Neuron (in vitro differentiated cells): ENCODE measurements around the gene NCOA7.

Source experiments
- H2AFZ ChIP-seq: one replicate; pipeline ENCODE4 v1.6.1; 2013; ENCODE audit warnings: low read depth, mild to moderate bottlenecking, inconsistent platforms, low read length, moderate library complexity
- H3K27me3 ChIP-seq: one replicate; pipeline ENCODE4 v1.6.1; 2013; ENCODE audit warnings: low read length; ENCODE audit not compliant: insufficient read depth
- H3K36me3 ChIP-seq: one replicate; pipeline ENCODE4 v1.6.1; 2013; ENCODE audit warnings: low read length; ENCODE audit not compliant: insufficient read depth
- H3K4me1 ChIP-seq: one replicate; pipeline ENCODE4 v1.6.1; 2013; ENCODE audit warnings: low read length; ENCODE audit not compliant: insufficient read depth
- H3K4me3 ChIP-seq: 2 replicates; pipeline ENCODE4 v1.5.1; 2013; ENCODE audit warnings: mild to moderate bottlenecking, low read length, moderate library complexity
- H3K9me3 ChIP-seq: one replicate; pipeline ENCODE4 v1.6.1; 2013; ENCODE audit warnings: low read length

NCOA7 gene, protein sequence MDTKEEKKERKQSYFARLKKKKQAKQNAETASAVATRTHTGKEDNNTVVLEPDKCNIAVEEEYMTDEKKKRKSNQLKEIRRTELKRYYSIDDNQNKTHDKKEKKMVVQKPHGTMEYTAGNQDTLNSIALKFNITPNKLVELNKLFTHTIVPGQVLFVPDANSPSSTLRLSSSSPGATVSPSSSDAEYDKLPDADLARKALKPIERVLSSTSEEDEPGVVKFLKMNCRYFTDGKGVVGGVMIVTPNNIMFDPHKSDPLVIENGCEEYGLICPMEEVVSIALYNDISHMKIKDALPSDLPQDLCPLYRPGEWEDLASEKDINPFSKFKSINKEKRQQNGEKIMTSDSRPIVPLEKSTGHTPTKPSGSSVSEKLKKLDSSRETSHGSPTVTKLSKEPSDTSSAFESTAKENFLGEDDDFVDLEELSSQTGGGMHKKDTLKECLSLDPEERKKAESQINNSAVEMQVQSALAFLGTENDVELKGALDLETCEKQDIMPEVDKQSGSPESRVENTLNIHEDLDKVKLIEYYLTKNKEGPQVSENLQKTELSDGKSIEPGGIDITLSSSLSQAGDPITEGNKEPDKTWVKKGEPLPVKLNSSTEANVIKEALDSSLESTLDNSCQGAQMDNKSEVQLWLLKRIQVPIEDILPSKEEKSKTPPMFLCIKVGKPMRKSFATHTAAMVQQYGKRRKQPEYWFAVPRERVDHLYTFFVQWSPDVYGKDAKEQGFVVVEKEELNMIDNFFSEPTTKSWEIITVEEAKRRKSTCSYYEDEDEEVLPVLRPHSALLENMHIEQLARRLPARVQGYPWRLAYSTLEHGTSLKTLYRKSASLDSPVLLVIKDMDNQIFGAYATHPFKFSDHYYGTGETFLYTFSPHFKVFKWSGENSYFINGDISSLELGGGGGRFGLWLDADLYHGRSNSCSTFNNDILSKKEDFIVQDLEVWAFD

DNA sequence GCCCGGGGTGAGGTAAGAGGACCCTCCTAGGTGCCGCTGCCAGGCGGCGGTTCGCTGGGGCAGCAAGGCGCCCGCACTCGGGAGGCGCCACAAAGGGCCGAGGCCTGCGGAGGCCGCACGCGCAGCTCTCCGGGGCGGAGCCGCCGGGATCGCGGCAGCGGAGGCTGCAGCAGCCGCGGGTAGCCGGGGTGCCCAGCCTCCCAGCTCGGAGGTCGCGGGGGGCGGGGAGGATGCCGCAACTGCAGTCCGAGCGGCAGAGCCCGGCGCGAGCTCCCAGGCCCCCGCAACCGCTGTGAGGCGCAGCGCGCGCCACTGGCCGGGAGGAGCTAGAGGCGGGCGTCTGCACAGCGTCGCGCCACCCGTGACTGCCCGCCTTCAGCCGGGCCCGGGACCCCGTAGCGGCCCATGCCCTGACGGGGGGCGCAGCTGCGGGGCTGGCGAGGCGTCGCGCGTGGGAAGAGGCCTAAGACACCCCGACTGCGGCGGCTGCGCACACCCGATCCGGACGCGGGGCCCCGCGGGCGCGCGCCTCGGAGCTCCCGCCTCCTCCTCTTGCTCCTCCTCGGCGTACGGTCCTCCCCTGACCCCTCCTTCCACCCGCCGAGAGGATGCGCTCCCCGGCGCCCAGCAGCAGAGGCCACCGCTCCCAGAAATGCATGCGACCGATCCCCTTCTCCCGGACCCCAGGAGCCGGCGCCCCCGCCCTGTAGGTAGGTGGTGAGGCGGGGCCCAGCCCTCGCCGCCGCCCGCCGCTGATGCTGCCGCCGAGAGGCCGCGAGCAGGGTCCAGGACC is at the start of gene NCOA7:
NCOA7 (plus strand) TSS at position 603 of the 793 bp plus-strand sequence. CDS start 24,395 bp downstream, outside the sequence.
- Histone ChIP-seq H3K27me3 (no peaks in the 10 kb centered on the region), H3K36me3 (no peaks in the 10 kb centered on the region), H3K4me3 (peak within 1 kb of the TSS; percentile 68), H3K4me1 (peaks cover 19% of the 10 kb centered on the region), H2AFZ (peak within 1 kb of the TSS; percentile 98), H3K9me3 (no peaks in the 10 kb centered on the region)

DNA sequence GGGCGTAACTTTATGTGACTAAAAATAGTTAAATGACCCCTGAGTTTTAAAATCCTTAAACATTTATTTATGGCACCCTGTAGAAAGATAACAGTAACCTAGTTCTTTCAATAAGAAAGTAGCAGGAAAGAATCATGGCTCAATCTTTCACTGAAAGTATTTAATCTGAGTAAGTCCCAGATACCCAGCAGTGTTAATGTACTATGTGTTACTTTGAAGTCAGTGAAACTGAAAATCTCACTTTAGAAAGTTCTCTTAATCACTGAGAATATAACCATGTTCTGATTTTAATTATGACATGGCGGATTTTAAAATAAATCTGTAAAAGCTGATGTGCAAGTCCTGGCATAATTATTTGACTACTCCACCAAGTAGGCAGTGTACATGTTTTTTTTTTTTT is 49.4 kb upstream of the NCOA7 start:
- no peaks in the 10 kb centered on the region for H3K4me1 ChIP-seq
- H3K9me3 ChIP-seq: no peaks in the 10 kb centered on the region
- peaks cover 36% of the 10 kb centered on the region for H3K27me3 ChIP-seq
- H3K4me3 ChIP-seq: no peak overlapping the region
- H2AFZ ChIP-seq: no peak overlapping the region
- H3K36me3 ChIP-seq: no peaks in the 10 kb centered on the region

DNA sequence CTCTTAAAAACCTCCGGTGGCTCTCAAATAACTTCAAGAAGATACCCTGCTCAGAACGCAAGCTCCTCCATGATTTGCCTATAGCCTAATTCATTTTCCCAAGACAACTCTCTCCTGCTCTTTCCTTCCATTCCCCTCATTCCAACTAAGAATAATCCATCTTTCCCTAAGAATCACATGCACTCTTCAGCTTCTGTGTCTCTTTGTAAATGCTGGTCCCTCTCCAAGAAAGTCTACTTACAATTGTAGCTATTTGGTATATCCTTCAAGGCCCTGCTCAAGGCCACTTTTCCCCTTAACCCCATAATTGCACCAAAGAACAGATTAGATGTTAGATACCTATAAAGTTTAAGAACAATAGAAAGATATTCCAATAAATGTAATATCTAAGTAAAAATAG is 48.7 kb upstream of the NCOA7 start:
- no peak overlapping the region for H2AFZ ChIP-seq
- H3K4me1 ChIP-seq: peaks cover 4% of the 10 kb centered on the region
- H3K36me3 ChIP-seq: no peaks in the 10 kb centered on the region
- H3K4me3 ChIP-seq: no peak overlapping the region
- no peaks in the 10 kb centered on the region for H3K9me3 ChIP-seq
- peaks cover 43% of the 10 kb centered on the region for H3K27me3 ChIP-seq

DNA sequence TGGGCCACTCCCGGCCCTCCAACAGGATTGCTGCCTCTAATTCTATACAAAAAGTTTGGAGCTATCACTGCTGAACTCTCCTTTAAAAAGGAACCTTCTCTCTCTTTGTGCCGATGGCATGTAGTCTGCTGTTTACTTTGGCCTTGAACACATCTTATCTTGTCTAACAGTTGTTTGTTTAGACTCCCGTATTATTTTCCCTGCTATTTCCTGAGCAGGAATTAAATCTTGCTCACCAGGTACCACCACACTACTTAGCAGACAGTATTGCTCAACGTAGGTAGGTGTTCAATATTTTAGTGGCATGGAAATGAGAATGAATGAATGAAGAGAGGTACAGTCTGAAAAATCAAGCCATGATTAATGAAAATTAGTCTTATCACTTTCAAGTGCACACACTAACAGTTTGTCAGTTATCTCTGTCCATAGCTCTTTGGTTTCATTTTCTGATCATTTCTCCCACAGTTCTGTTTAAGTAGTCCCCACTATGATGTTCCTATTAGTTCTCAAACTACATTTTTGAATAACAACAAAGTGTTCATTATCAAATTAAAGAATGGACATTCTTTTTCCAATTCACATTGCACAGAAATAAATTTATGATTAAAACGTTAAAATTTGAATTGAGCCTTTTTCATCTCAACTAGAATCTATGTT is 48.2 kb upstream of the NCOA7 start:
- no peak overlapping the region for H3K4me3 ChIP-seq
- peaks cover 7% of the 10 kb centered on the region for H3K4me1 ChIP-seq
- no peaks in the 10 kb centered on the region for H3K36me3 ChIP-seq
- no peak overlapping the region for H2AFZ ChIP-seq
- H3K9me3 ChIP-seq: no peaks in the 10 kb centered on the region
- H3K27me3 ChIP-seq: peaks cover 49% of the 10 kb centered on the region

DNA sequence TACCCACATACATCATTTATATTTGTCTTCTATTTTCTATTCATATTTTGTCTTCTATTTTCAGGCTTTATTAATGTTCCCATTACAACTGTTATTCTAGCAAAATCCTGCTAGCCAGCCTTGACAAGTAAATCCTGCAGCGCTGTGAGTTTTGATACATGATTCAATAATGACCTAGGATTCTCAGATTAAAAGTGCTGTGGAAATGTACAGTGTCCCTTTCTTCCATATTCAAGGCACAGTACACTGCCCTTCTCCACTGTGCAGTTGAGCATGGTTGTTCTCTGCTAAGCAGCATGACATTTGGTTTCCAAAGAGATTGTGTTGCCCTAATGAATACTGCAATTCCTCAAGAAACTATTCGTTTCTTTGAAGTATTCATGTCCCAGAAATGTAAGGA is 47.2 kb upstream of the NCOA7 start:
- no peaks in the 10 kb centered on the region for H3K9me3 ChIP-seq
- H3K4me1 ChIP-seq: peaks cover 13% of the 10 kb centered on the region
- H3K4me3 ChIP-seq: no peak overlapping the region
- H3K36me3 ChIP-seq: no peaks in the 10 kb centered on the region
- peaks cover 59% of the 10 kb centered on the region for H3K27me3 ChIP-seq
- no peak overlapping the region for H2AFZ ChIP-seq

DNA sequence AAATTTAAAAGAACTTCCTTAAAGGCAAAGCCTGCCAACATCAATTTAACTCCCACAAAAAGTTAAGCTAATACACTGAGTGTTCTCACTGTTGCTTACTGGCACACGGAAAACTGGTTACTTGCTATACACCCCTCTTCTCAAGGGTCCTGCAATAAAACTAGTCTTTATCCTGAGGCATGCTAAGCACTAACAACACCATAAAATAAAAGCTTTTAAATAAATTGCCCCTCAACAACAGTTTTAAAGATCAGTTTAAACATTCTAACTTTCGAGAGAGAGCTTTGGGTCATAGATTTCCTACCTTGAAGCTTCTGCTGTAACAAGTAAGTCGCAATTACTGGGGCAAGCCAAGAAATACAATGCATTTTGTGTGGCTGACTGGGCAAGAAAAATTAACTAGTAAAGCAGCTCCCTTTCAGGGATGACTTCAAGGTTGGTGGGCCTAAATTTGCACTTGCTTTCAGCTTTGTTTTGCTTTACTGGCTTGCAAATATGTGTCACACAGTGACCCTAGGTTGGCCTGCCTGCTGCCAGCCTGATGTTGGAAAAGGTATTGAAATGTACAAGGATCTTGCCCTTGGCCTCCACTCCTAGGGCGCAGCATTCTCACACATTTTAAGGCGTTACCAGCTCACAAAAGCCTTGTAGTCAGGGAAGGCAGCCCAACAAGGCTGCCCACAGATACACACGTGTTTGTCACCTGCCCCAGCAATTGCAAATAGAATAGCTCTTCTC is 45.3 kb upstream of the NCOA7 start:
- H3K4me1 ChIP-seq: peaks cover 21% of the 10 kb centered on the region
- H3K36me3 ChIP-seq: no peaks in the 10 kb centered on the region
- H2AFZ ChIP-seq: no peak overlapping the region
- H3K4me3 ChIP-seq: no peak overlapping the region
- peaks cover 68% of the 10 kb centered on the region for H3K27me3 ChIP-seq
- no peaks in the 10 kb centered on the region for H3K9me3 ChIP-seq

DNA sequence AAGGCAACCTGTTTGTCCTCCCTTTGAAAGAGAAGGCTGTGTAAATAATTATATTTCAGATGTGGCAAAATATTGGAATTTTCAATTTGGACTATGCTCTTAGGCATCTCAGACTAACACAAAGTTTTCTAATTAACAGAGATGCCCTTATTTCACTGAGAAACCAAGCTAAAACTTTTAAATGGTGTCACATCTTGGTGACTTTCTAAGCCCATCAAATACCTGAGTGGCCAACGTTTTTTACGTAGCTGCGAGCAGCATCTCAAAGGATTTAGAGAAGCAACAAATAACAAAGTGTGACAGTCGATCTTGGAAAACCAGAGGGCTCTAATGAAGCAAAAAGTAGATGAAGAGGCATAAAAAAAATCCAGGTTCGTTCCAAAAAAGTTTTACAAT is 44.7 kb upstream of the NCOA7 start:
- H3K27me3 ChIP-seq: peaks cover 70% of the 10 kb centered on the region
- H3K36me3 ChIP-seq: no peaks in the 10 kb centered on the region
- no peak overlapping the region for H2AFZ ChIP-seq
- no peak overlapping the region for H3K4me3 ChIP-seq
- no peaks in the 10 kb centered on the region for H3K9me3 ChIP-seq
- peaks cover 24% of the 10 kb centered on the region for H3K4me1 ChIP-seq

DNA sequence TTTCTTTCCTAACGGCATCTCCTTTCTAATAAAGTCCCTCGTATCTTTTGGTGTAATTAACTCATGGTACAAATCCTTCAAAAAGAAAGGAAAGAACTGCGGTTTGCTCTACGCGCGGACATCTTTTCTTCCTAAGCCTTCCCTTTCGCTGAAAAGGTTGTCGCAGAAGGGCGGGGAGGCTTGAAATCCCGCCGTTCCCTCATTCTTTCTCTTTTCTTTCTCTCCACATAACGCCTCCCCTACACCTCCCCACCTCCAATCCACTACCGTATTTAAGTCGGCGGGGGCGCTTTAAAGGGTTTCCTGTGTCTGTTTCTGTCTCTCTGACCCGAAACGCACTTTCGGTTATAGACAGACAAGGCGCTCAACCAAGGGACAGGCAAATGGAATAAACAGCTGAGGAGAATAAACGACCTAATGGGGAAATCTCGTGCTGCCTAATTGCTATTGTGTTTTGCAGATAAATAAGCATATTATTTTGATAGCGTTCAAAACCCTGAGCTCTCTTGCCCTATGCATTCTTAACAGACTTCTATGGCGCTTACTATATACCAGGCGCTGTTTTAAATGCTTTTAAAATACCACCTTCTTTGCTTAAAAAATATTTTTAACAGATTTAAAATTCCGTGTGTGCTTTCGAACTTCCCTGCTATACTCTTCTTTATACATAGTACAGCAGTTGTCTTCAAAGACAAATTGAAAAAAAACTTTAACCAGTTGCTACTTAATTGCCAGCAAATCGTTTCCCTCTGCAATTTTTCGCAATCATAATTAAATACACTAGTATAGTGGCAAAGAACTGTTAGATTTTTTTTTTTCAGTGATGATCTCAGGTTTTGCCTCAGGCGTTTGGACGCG is 43.8 kb upstream of the NCOA7 start:
- H3K9me3 ChIP-seq: no peaks in the 10 kb centered on the region
- H3K4me1 ChIP-seq: peaks cover 24% of the 10 kb centered on the region
- H3K27me3 ChIP-seq: peaks cover 71% of the 10 kb centered on the region
- no peaks in the 10 kb centered on the region for H3K36me3 ChIP-seq
- H3K4me3 ChIP-seq: peak overlapping the region; percentile 23
- H2AFZ ChIP-seq: peak overlapping the region; percentile 46

DNA sequence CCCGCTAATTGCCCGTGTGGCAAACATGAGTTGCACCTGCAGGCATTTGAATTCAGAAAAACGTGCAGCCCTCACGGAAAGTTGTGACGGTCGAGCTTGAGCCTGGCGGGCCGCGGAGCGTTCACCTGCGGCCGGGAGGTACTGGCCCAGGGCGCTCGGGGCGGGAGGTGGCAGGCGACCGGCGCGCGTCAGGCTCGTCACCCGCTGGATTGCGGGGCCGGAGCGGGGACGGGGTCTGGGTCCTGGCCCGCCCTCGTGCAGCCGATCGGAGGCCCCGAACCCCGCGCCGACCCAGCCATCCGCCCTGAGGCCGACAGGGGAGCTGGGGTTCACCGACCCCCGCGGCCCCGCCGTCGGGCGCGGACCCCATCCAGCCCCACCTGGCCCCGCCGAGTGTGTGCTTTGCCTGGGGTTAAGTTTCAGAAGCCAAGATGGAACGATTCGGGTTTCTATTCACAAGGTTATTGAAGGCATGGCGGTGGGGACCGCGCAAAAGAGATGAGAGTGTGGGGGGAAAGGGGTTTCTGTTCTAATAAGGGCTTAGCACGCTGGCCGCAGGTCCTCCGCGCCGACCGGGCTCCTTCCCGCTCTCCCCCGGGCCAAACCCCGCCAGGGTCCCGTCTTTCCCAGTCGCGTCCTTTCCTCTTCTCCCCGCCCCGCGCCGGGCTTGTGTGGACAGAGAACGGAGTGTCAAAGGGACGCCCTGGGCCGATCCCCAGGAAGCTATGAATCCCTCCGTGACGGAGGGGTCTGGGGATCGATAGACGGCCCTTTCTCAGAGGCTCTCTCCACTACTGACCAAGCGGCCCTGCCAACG is 43.0 kb upstream of the NCOA7 start:
- no peak overlapping the region for H3K4me3 ChIP-seq
- H3K9me3 ChIP-seq: no peaks in the 10 kb centered on the region
- H3K27me3 ChIP-seq: peaks cover 67% of the 10 kb centered on the region
- peak overlapping the region; percentile 46 for H2AFZ ChIP-seq
- peaks cover 24% of the 10 kb centered on the region for H3K4me1 ChIP-seq
- no peaks in the 10 kb centered on the region for H3K36me3 ChIP-seq

DNA sequence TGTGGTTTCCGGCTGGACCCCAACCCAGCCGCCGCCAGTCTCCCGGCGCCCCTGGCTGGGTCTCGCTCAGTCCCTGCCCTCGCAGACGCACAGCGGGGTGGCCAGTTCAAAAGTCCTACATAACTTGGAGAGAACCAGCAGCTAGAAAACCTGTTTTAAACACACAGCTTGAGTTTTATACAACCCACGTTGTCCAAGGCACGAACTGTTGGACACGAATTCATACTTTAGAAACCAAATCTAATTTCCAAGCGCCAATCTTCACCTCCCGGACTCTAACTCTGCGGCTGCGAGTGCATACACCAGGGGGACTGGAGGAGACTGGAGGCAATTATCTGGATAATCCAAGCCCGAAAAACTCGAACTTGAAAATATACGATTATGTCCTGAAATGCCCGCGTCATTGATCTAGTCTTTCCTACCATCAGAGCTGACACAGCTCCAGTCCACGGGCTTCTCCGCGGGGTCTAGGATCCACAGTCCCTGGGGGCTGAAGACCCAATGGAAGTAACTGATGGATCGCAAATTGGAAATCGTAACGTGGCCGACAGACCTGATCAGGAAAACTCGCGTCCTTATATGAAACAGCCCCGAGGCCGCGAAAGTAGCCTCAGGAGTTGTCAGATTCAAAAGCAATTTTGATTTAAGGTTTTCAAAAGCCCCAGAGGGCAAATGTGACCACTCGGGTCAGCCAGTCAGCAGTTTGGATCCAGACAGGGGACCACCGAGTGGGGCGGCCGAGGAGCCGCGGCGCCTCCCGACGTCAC is 42.2 kb upstream of the NCOA7 start:
- H3K4me1 ChIP-seq: peaks cover 24% of the 10 kb centered on the region
- H3K4me3 ChIP-seq: peak overlapping the region; percentile 69
- no peaks in the 10 kb centered on the region for H3K36me3 ChIP-seq
- H3K9me3 ChIP-seq: no peaks in the 10 kb centered on the region
- H2AFZ ChIP-seq: peak overlapping the region; percentile 99
- H3K27me3 ChIP-seq: peaks cover 70% of the 10 kb centered on the region
